Upper lobe of left lung (tissue), 4 donors: ENCODE measurements around the gene PBLD.

Source experiments
- POLR2AphosphoS5 ChIP-seq, 2 donors: sonication (generic); formaldehyde crosslinking; IDR thresholded peaks; one replicate each; pipeline ENCODE4 v1.5.1; 2017; ENCODE audit warnings: antibody characterized with exemption in 2 of 2
- TF ChIP-seq, protein P1 (sequence below), 6 experiments: fragments of 450-650 bp in 4 of 6; fragments of 200-600 bp in 2 of 6; sonication (generic) in 2 of 6; IDR thresholded peaks; one replicate each; pipeline ENCODE4 v1.5.1; 2016 to 2019; ENCODE audit warnings: antibody characterized with exemption in 6 of 6

DNA sequence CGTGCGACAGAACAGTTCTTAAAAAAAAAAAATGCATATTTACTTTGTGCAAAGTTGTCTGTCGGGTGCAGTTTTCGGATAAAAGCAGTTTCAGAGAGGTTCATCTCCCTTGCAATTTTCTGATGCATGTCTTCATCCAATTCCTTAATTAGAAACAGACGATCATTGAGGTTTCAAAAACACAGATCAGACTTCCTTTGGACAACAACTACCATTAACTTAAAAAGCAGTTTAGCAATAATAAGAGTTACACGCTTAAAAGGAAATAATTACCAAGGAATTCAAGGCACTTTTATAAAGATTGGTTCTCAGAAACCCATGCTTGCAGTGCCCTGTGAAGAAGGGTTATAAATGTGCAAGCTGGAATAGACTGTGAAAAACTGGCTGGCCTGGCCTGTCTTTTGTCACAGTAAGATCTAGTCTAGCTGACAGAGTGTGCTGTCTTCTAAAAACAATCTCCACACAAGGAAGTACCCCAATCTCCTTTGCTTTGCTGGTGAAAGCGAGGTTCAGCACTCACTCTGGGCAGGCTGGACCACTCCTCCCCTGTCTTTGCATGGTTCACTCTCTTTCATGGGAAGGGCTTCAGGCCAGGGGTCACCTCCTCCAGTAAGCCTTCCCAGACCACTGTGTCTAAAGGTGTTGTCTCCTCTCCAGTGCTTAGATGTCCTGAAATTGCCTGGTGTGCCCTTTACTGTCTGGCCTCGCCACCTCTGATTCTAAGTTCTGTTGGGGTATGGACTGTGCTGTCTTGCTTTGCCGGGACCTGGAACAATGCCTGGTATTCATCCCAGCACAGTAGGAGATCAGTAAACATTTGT lies 35.7 kb downstream of the PBLD start:
- TF ChIP-seq, protein P1, sequence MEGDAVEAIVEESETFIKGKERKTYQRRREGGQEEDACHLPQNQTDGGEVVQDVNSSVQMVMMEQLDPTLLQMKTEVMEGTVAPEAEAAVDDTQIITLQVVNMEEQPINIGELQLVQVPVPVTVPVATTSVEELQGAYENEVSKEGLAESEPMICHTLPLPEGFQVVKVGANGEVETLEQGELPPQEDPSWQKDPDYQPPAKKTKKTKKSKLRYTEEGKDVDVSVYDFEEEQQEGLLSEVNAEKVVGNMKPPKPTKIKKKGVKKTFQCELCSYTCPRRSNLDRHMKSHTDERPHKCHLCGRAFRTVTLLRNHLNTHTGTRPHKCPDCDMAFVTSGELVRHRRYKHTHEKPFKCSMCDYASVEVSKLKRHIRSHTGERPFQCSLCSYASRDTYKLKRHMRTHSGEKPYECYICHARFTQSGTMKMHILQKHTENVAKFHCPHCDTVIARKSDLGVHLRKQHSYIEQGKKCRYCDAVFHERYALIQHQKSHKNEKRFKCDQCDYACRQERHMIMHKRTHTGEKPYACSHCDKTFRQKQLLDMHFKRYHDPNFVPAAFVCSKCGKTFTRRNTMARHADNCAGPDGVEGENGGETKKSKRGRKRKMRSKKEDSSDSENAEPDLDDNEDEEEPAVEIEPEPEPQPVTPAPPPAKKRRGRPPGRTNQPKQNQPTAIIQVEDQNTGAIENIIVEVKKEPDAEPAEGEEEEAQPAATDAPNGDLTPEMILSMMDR (IDR thresholded peaks at IDR 0.05): no peak
- no peak for TF ChIP-seq POLR2AphosphoS5 (IDR thresholded peaks at IDR 0.05)
